GM12878 (cell line): ENCODE measurements around the gene POLK.

Experiments
- CHD4 ChIP-seq: fragments of 200-600 bp; sonication (generic); IDR thresholded peaks from 2 replicates; pipeline ENCODE4 v1.6.1; 2016; ENCODE audit warnings: mild to moderate bottlenecking
- CREB1 ChIP-seq: IDR thresholded peaks from 2 replicates; pipeline ENCODE4 v1.6.1; 2012; ENCODE audit warnings: low read depth, mild to moderate bottlenecking, inconsistent platforms
- MAX ChIP-seq: IDR thresholded peaks from 2 replicates; pipeline ENCODE4 v1.6.1; 2012; ENCODE audit warnings: low read depth, low read length, improper control_type of control experiment
- MXI1 ChIP-seq: fragments of 150-350 bp; IDR thresholded peaks from 2 replicates; pipeline ENCODE4 v1.6.1; 2011; ENCODE audit warnings: low read depth, mild to moderate bottlenecking, inconsistent platforms, low read length, improper control_type of control experiment
- RELA ChIP-seq: fragments of 450-650 bp; IDR thresholded peaks from 2 replicates; pipeline ENCODE4 v1.8.0; 2014; ENCODE audit warnings: borderline replicate concordance; ENCODE audit not compliant: partially characterized antibody
- SMAD5 ChIP-seq: IDR thresholded peaks from 2 replicates; pipeline ENCODE4 v1.6.1; 2016; ENCODE audit warnings: antibody characterized with exemption, low read depth
- TF ChIP-seq, protein P1 (sequence below), 3 experiments: IDR thresholded peaks in 2 of 3; conservative IDR thresholded peaks in 1 of 3; 2 replicates each; pipeline ENCODE4 v1.5.1; 2011; ENCODE audit warnings: low read depth in 3 of 3, low read length in 3 of 3, mild to moderate bottlenecking in 3 of 3, control low read depth in 2 of 3, moderate library complexity in 2 of 3, inconsistent platforms in 1 of 3, mixed read lengths in 1 of 3; ENCODE audit not compliant: control insufficient read depth in 2 of 3, insufficient read depth in 1 of 3; ENCODE audit errors: extremely low read depth in 1 of 3

GRCh38 chr5:75510836-75511434 is 756 bp upstream of the POLK start:
- TF ChIP-seq, protein P1, sequence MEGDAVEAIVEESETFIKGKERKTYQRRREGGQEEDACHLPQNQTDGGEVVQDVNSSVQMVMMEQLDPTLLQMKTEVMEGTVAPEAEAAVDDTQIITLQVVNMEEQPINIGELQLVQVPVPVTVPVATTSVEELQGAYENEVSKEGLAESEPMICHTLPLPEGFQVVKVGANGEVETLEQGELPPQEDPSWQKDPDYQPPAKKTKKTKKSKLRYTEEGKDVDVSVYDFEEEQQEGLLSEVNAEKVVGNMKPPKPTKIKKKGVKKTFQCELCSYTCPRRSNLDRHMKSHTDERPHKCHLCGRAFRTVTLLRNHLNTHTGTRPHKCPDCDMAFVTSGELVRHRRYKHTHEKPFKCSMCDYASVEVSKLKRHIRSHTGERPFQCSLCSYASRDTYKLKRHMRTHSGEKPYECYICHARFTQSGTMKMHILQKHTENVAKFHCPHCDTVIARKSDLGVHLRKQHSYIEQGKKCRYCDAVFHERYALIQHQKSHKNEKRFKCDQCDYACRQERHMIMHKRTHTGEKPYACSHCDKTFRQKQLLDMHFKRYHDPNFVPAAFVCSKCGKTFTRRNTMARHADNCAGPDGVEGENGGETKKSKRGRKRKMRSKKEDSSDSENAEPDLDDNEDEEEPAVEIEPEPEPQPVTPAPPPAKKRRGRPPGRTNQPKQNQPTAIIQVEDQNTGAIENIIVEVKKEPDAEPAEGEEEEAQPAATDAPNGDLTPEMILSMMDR (IDR thresholded peaks at IDR 0.05 in 2 of 3, conservative IDR thresholded peaks at IDR 0.05 in 1 of 3; ENCODE audit: control insufficient read depth in 2 of 3, extremely low read depth in 1 of 3, insufficient read depth in 1 of 3, low read depth in 3 of 3, low read length in 3 of 3), result no peak
- no peak for TF ChIP-seq MAX
- TF ChIP-seq RELA, result no peak
- TF ChIP-seq CREB1, result no peak
- TF ChIP-seq MXI1, result no peak
- TF ChIP-seq CHD4, result no peak
- TF ChIP-seq SMAD5, result no peak
